GM11168 (cell line): ENCODE data around the gene SNHG17.
"Not testable (repeated sequence)": the region's sequence is repeated elsewhere in the genome, so short reads cannot be mapped to it uniquely, and the experiment has no call there.

ENCODE experiments used
- in situ Hi-C: fragments of 300-500 bp; cut with MboI; formaldehyde crosslinking; loops from one replicate; pipeline ENCODE4 v1.12.0; 2022; ENCODE audit warnings: low sequenced_read_pairs; ENCODE audit not compliant: unreplicated experiment

The SNHG17 gene

DNA sequence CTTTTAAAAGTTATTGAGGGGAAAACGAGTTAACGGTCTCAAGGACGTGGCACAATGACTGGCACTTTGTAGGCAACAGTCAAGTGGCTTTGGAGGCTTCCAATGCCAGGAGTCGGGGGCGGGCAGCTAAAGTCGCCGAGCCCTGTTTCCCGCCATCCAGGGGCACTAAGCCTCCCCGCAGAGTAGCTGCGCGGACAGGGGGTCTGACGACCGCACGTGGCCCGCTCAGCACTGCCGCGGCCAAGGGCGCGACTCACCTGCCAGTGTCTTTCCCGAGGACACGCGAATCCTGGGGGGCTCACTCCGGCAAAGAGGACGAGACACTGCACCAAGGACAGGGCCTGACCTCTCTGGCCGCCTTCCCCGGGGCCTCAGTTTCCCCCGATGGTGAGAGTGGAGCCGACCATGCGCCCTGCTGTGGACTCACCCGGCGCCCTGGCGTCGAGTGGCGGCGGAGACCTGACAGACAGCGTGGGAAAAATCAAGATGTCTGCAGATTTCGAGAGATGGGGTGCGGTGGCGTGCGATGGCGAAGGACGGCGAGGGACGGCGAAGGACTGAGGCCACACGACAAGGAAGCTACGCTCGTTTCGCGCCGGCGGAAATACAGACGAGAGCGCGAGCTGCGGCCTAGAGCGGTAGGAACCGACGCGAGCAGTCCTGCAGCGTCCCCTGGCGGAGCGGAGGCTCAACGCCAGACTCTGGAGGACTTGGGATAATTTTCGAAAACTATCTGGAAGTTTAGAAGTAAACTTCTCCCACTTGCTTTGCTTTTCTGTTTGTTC lies at the start of gene SNHG17:
SNHG17 (minus strand) TSS at position 559 of the 785 bp plus-strand sequence.
- in situ Hi-C loops: no loop called here

DNA sequence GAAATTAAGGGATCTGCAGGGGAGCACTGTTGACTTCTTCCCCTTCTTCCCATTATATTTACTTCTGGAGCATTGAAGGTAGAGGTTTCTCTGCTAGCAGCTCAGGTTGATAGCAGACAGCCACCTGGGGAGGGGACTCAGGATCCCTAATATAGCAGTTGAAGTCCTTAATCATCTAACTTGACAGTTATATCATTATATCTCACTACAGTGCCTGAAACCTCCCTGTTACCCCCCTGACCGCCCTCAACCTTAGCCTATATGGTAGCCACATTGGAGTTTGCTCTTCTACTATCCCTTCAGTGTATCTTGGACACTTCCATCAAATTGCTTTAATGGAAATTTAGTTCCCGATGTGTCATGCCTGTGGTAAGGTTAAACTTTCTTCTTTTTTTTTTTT lies 44.5 kb upstream of the SNHG17 start:
- in situ Hi-C loops: no loop called here

DNA sequence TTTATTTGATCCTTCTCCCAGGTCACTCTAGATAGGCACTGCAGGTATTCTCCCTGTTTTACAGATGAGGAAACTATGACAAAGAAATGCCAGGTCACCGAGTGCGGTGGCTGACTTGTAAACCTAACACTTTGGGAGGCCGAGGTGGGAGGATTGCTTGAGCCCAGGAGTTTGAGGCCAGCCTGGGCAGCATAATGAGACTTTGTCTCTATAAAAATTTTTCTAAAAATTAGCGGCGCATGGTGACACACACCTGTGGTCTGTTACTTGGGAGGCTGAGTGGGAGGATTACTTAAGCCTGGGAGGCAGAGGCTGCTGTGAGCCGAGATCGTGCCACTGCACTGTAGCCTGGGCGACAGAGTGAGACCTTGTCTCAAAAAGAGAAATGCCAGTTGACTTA lies 42.6 kb upstream of the SNHG17 start:
- in situ Hi-C loops: no loop called here

DNA sequence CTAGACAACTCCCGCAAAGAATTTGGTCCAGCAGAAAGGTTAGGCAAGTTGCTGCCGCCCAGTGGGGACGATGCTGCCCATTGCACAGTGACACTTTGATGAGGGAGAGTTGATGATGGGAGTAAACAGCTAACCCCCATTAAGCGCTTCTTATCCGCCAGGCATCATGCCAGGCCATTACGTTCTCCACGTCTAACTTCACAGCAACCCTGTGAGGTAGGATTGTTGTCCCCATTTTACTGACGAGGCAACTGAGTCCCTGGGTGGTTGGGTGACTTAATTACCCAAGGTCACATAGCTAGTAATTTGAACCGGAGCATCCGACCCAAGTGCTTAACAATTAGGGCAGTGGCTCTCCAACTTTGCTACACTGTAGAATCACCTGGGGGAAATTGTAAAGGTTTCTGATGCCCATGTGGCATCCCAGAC lies 38.3 kb upstream of the SNHG17 start:
- in situ Hi-C loops: no loop called here

DNA sequence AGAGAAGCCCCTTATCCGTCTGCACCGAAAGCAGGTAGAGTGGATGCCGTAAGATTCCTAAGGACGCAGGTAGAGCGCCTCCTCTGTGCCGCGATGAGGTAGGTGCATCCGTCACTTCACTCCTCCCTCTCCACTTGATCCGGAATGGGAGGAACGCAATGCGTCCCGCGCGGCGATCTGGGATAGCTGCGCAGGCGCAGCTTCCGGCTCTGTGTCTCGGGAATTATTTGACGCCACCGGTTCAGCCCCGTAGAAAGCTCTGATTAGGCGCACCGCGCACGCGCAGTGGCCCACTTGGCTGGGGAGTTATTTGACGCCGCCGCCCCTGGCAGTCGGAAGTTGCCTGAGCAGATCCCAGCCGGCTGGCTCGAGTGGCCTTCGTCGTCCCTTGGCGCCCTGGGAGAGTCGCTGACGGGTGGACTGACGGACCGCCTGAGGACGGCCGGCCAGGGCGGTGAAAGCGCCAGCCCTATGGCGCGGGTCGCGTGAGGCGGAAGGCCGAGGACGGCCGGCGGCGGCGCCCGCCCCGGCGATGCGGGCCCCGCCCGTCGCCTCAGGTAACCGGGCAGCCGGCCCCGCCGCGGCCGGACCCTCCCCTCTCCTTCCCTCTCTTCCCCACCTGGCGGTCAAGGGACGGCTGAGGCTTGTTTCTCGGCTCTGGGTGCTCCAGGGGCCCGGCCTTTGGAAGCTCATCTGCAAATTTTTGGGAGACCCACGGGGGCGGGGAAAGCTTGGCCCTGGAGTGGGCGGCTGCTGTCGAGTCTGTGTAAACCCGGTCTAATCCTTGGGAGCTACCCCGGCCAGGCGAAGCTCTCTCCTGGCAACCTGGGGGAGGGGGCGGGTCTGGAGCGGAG lies 37.6 kb upstream of the SNHG17 start, which contains the start of gene RALGAPB:
RALGAPB (plus strand) TSS at position 331 of the 854 bp plus-strand sequence. CDS start 15,590 bp downstream, outside the sequence.
- in situ Hi-C loops: no loop called here

DNA sequence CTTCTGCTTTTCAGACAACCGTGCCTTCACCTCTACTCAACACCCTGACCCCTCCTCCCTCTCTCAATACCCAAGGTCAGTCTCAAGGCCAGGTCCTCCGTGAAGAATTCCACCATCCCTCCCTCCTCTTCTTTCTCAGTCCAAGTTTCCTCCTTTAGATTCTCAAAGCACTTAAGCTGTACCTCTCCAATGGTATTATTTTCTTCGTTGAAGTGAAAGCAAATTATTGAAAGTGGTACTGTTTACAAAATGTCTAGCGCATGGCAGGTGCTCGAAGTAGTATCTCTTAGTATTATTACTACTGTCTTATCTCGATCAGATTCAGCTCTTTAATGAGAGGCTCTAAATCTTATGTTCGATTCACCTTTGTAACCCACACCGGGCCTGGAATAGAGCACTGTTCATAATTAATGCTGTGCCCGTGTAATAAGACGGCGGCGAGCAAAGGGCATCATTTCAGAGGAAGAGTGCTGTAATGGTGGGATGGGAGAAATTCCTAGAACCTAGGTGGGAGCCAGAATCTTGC lies 36.9 kb upstream of the SNHG17 start:
- in situ Hi-C loops: no loop called here

DNA sequence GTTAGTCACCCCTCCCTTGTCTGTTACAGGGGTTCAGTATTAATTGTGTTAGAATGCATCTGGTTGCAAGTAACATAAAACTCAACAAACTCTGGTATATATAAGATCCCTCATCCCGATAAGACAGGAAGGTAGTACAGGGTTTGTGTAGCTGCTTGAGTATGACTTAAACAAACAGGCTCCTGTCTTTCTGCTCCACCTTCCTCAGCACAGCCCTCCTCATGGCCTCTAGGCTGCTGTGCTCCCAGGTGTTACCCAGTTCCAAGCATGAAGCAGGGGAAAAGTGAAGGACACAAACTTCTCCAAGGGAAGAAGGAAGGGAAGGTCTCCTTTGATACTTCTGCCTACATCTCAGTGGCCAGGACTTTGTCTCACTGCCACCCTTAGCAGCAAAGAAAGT lies 36.1 kb upstream of the SNHG17 start:
- in situ Hi-C loops: no loop called here

DNA sequence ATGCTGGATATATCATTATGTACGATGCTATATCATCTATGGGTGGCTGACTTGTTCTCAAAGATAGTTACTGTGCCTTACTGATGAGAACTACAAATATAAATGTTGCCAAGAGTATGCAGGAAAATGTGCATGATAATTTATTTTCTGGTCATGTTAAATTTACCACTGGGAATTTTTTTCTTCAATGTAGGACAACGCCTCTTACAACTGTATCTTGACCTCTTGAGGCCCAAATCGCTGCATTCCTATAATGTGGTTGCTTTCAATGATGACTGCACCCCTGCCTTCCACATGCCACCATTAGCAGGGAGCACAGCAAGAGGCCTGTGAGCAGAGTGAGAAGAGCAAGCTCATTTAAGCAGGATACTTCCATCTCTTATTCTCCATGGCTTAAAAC lies 31.9 kb upstream of the SNHG17 start:
- in situ Hi-C loops: no loop called here

DNA sequence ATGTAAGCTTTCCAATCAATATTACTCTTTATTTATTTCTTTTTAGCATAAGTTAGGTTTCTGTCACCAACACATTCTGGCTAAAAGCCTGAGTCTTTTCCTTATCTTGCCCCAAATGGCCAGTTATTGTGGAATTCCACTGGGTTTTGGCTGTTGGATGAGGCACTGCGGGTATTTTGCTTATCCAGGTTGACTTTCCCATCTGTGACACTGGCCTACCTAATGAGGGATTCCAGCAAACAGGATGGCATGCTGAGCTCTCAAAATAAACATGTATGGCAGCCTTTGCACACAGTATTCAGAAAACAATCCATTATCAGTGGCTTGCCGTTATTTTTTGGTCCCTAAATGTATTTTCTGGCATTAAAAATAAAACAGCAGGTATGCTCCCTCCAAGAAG lies 31.0 kb upstream of the SNHG17 start:
- in situ Hi-C loops: no loop called here

DNA sequence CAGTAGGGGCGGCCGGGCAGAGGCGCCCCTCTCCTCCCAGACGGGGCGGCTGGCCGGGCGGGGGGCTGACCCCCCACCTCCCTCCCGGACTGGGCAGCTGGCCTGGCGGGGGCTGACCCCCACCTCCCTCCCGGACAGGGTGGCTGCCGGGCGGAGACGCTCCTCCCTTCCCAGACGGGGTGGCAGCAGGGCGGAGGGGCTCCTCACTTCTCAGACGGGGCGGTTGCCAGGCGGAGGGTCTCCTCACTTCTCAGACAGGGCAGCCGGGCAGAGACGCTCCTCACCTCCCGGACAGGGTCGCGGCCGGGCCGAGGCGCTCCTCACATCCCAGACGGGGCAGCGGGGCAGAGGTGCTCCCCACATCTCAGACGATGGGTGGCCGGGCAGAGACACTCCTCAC lies 26.4 kb upstream of the SNHG17 start:
- in situ Hi-C loops: not testable (repeated sequence)

DNA sequence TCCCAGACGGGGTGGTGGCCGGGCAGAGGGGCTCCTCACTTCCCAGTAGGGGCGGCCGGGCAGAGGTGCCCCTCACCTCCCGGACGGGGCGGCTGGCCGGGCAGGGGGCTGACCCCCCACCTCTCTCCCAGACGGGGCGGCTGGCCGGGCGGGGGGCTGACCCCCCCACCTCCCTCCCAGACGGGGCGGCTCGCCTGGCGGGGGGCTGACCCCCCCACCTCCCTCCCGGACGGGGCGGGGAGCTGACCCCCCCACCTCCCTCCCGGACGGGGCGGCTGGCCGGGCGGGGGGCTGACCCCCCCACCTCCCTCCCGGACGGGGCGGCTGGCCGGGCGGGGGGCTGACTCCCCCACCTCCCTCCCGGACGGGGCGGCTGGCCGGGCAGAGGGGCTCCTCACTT lies 26.0 kb upstream of the SNHG17 start:
- in situ Hi-C loops: not testable (repeated sequence)

DNA sequence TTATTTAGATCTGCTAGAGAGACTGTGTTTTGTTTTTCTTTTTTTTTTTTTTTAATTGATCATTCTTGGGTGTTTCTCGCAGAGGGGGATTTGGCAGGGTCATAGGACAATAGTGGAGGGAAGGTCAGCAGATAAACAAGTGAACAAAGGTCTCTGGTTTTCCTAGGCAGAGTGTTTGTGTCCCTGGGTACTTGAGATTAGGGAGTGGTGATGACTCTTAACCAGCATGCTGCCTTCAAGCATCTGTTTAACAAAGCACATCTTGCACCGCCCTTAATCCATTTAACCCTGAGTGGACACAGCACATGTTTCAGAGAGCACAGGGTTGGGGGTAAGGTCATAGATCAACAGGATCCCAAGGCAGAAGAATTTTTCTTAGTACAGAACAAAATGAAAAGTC lies 25.5 kb upstream of the SNHG17 start:
- in situ Hi-C loops: not testable (repeated sequence)

DNA sequence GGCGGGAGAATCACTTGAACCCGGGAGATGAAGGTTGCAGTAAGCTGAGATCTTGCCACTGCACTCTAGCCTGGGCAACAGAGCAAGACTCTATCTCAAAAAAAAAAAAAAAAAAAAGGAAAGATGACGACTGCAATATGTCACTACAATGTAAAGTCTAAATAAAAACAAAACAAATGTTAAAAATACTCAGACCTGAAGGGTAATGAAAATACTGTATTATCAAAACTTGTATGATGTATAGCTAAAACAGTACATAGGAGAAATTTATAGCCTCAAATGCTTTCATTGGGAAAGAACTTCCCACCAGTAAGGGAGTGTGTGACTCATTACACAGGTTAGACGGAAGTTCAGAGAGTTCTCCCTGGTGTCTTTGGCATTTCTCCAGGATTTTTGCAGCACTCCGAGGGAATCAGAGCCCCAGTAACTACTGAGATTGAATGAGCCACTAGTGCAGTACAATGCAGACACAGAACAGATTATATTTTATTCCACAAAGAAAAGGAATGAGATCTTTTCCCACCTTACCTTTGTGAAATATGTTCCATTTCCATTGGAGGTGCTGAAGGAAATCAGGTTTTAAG lies 25.0 kb upstream of the SNHG17 start:
- in situ Hi-C loops: no loop called here

DNA sequence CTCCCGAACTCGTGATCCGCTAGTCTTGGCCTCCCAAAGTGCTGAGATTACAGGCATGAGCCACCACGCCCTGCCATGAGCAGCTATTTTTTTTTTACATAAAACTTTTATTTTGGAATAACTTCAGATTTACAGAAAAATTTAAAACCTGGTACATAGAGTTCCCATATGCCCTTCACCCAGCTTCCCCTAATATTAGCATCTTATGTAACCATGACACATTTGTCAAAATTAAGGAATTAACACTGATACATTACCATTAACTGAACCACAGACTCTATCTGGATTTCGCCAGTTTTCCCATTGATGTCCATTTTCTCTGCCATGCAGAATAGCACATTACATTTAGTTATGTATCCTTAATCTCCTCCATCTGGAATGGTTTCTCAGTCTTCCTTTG lies 23.2 kb upstream of the SNHG17 start:
- in situ Hi-C loops: no loop called here

DNA sequence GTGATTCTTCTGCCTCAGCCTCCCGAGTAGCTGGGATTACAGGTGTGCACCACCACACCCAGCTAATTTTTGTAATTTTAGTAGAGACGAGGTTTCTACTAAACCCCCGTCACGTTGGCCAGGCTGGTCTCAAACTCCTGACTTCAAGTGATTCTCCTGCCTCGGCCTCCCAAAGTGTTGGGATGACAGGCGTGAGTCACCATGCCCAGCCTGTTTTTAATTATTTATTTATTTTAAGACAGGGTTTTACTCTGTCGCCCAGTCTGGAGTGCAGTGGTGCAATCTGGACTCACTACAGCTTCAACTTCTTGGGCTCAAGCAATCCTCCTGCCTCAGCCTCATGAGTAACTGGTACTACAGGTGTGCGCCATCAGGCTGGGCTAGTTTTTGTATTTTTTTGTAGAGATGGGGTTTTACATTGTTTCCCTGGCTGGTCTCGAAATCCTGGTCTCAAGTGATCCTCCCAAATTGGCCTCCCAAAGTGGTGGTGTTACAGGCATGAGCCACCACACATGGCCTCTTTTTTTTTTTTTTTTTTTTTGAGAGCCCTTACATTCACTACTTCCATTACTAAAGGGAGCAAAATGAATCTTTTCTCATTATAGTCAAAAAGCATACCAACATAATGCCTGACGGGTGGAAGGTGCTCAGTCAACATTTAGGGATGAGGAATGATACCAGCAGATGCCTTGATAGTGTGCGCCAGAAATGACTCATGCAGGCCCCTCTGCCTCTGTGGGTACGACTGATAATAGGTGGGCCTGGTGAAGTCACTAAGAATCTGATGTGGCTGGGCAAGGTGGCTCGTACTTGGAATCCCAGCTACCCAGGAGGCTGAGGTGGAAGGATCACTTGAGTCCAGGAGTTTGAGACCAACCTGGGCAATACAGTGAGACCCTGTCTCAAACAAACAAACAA lies 19.7 kb upstream of the SNHG17 start:
- in situ Hi-C loops: no loop called here

DNA sequence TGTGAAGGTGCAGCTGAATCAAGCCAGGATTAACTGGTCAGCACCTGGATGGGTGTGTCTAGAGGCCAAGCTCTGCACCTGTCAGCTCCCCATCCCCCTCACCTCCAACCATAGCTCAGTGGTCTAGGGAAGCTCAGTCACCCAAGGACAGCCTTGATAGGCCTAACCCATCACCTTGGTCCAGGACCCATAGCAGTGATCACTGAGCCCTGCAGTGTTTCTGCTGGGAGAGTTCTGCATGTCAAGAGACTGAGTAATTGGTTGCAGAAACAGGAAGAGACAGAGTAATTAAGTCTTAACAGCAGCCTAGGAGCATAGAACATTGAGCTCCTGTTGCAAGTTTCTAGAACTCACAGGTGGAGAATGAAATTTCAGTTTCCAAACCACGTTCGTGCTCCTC lies 18.8 kb upstream of the SNHG17 start:
- in situ Hi-C loops: no loop called here

DNA sequence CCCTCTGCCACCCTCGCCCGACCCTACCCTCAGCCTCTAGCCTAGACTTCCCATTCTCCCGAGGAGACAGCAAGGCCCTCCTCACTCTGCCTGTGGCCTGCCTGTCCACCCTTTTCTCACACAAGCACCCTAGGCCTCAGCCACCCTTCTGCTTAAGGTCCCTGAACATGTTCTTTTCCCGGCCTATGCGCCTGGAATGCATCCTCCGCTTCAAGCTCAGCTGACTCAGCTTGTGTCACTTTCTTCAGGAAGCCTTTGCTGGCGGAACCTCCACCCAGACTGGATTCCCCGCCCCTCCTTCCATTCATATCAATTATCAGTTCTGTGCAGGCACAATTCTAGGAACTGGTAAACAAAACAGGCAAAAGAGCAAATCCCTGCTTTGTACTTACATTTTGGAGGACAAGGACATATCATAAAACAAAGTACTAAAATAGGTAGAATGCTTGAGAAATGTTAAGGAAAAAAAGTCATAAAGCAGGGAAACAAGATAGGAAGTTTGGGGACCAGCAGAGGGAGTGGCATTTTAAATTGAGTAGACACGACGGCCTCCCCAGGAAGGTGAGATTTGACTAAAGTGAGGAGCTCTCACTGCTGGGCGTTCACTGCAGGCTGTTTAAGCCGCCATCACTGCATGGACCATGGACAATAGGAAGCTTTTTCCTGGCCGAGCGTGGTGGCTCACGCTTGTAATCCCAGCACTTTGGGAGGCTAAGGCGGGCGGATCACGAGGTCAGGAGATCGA lies 17.9 kb upstream of the SNHG17 start:
- in situ Hi-C loops: no loop called here

DNA sequence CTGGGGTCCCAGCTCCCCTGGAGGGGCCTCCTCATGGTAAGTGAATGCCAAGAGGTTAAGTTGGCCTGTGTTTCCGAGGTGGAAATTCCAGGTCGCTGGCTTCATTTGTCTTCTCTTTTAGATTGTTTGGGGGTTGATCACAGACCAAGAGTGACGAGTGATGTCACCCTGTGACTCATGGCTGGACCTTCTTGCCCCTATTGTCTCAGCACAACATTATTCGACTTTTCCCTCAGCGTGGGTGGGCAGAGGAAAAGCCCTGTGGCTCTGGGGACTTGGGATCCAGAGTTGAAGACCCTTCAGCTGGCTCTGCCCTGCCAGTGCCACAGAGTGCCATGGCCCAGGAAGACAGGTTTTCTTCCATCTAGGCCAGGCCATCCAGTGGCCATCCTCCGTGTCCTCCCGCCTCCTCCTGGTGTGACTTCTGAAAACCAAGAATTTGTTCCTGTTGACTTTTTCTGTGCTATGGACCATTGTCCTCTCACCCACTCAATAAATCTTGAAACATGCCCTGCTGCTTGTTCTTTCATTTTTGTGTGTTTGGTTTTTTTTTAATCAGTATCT lies 15.4 kb upstream of the SNHG17 start:
- in situ Hi-C loops: no loop called here

DNA sequence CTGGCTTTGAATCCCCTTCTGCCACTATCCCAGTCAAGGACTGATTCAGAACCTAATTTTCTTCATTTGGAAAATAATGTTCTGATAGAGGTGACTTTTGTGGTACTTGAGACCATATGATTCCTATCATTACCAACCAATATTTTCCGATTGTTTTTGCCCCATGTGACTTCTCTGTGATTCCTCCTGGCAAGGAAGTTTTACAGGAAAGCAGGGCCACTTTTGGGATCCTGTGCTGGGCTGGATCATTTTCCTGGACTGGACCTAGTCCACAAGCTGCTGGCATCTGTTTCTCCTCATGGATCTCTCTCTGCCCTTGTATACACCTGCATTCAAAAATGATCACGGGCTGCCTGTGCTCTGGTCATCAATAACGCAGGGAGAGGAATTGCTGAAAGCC lies 13.9 kb upstream of the SNHG17 start:
- in situ Hi-C loops: no loop called here
